Suppressor macrophage treated with lipopolysaccharide for 4 hours (primary cell): ENCODE results near the gene TEX35.
"Not testable (repeated sequence)": the region's sequence is repeated elsewhere in the genome, so short reads cannot be mapped to it uniquely, and the experiment has no call there.

ENCODE experiments used
- DNase-seq: peaks from one replicate; pipeline ENCODE4 v3.0.0-alpha.2; 2020

TEX35 gene

GRCh38 chr1:178542554-178543289 lies 29.8 kb downstream of the TEX35 start:
- peak; percentile 98 for DNase-seq

- DNase-seq = no peak
These were observed 30.3 kb downstream of the TEX35 start for GRCh38 chr1:178543290-178543607.

- DNase-seq = no peak
These were observed 31.6 kb downstream of the TEX35 start for GRCh38 chr1:178544531-178544930.

DNA sequence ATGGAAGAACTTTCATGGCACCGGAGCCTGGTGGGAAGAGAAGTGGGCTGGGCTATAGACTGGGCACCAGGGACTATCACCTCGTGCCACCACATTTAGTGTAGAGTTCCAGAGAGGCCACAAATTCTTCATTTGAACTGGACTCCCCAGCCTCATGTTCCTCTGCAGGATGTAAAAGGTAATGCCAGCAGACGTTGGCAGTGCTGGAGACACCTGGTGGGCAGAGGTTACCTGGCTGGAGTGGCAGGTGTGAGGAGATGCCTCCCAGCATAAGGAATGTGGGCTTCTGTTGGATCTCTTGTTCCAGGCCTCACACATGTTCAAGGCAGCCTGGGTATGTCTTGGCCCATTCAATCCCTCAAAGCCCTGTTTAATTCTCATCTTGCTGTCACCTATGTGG lies 35.2 kb downstream of the TEX35 start:
- no peak for DNase-seq

GRCh38 chr1:178551307-178551706 lies 38.4 kb downstream of the TEX35 start:
- no peak for DNase-seq

DNA sequence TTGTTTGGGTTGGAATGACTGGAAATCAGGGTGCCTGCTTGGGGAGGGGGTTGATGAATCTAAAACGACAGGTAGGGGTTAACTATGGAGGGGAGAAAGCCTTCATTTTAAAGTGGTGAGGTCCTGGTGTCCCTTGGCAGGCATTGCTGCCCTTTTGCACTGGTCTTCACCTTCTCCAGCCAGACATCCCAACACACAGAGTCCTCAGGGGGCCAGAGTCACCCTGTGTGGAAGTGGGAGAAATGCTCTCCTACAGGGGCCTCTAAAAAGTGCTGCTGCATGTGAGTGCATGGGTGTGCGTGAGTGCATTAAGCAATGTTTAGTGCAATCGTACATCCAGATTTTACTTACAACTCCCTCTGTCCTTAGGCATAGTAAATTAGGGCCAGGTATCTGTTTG lies 39.0 kb downstream of the TEX35 start:
- DNase-seq = no peak

- DNase-seq = no peak
These were observed 39.9 kb downstream of the TEX35 start for GRCh38 chr1:178552856-178553255.

GRCh38 chr1:178554351-178554750 lies 41.4 kb downstream of the TEX35 start:
- not testable (repeated sequence) for DNase-seq

DNA sequence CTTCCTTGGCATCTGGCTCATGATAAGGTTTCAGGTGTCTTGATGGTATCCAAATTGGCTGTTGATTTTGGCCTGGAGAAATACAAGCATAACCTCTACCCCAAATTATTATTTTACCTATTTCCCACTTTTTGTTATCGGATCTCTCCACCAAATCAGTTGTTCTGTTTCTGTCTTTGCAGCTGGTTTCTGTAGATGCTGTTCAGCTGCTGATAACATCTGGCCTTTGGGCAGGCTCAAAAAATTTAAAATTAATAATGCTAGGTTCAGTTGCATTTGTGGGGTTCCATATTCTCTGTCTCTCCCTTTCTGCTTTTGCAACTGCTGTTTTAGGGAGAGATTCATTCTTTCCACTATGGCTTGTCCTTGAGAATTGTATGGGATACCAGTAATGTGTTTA lies 42.7 kb downstream of the TEX35 start:
- DNase-seq = not testable (repeated sequence)

DNA sequence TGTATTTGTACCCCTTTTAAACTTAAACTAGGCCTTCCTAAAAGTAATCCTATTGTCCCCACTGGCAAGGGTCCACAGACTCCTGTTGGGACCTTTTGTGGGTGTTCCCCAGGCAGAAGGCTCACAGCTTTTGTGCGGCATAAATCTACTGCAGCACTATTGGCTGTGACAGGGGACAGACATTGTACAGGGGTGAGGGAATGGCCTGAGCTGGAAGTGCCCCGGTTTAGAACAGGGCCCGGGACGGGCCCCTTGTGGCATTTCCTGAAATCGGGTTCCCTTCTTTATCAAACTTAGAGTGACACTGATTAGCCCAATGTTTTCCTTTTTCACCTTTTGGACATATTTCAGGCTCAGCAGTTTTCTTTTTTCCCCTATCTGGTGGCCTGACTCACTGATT lies 45.9 kb downstream of the TEX35 start:
- not testable (repeated sequence) for DNase-seq

DNA sequence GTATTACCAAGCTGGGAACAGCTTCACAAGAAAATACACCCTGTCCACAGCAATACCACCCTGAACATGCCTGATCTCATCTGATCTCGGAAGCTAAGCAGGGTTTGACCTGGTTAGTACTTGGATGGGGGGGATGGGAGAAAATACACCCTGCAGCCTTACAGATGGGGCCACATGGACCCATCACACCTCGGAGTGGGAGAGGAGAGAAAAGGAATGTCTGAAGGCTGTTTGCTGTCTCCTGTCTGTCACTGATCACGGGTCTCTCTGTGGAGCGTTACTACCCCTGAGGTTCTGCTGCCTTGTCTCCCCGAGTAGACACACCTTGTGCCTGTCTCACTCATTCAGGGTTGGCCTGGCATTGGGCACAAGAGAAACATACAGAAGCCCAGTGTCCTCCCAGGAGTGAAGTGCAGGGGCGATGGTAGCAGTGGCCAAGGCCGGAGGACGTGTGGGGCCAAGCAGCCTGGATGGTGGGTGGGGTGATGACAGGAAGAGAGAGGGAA lies 48.0 kb downstream of the TEX35 start:
- no peak for DNase-seq

DNA sequence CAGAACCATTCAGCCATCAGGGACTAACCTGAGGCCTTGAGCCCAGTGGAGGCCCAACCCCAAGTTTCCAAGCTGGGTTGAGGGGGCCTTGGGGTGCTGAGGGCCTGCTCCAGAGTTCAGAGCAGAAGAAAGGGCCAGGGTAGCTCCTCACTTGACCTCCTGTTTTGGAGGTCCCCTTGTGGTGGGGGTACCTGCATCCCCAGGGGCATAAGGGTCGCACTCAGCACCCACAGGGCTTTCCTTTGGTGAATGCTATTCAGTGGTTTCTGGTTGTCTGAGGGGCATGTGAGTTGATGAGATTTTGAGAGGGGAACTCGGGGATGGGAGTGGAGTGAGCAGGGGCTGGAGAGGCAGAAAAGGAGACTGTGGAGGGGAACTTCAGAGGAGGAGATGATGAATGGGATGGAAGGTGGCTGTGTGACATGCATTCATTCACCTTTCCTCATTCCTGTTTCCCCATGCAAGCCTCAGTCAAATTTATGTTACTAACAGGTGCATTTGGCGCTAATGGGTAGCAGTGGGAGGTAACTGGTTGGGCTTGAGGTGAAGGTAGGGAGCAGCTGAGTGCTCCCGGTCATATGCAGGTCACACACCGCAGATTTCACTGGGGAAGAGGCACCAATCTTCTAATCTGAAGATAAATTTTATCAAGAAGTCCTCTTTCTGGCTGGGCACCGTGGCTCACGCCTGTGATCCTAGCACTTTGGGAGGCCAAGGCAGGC lies 50.4 kb downstream of the TEX35 start:
- no peak for DNase-seq

- DNase-seq = no peak
These were observed 51.3 kb downstream of the TEX35 start for GRCh38 chr1:178564086-178564782.

GRCh38 chr1:178564783-178565180 lies 51.9 kb downstream of the TEX35 start:
- DNase-seq = no peak

DNA sequence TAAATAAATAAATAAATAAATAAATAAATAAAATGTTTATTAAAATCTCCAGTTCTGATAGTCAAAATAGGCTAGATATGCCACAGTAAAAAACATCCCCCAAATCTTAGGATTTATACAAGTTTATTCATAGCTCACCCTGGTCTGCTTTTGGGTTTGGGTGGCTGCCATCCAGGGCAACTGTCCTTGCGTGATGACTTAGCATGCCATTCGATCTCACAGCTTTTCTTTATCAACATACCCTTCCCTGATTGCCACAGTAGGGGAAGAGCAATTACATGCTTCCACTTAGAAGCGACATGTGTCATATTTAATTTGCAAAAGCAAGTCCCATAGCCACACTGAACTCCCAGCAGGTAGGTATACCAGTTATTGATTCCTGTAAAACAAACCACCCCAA lies 52.7 kb downstream of the TEX35 start:
- DNase-seq = no peak

DNA sequence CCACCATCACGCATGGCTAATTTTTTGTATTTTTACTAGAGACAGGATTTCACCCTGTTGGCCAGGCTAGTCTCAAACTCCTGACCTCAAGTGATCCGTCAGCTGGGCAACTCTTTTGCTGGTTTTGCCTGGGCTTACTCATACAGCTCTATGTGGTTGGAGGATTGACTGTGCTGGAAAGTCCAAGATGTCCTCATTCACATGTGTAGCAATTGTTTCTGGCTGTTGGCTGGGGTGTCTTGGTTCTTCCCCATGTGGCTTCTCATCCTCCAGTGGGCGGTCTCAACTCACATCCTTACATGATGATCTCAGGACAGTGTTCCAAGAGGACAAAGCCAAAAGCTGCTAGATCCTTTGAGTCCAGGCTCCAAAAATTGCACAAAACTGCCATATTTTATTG lies 53.3 kb downstream of the TEX35 start:
- DNase-seq = peak; percentile 85

GRCh38 chr1:178571807-178572206 lies 58.9 kb downstream of the TEX35 start:
- no peak for DNase-seq
